Peyer's patch (tissue), 4 donors: ENCODE measurements around the gene DBI.

Source experiments
- POLR2A ChIP-seq, 2 donors: fragments of 450-650 bp; IDR thresholded peaks; one replicate each; pipeline ENCODE4 v1.5.1; 2017; ENCODE audit warnings: antibody characterized with exemption in 2 of 2, mild to moderate bottlenecking in 2 of 2, moderate library complexity in 2 of 2
- TF ChIP-seq, protein P1 (sequence below), 6 experiments: fragments of 450-650 bp in 4 of 6; fragments of 200-600 bp in 2 of 6; sonication (generic) in 1 of 6; IDR thresholded peaks; one replicate each; pipeline ENCODE4 v1.5.1; 2017 to 2019; ENCODE audit warnings: antibody characterized with exemption in 6 of 6, mild to moderate bottlenecking in 3 of 6, moderate library complexity in 1 of 6

DNA sequence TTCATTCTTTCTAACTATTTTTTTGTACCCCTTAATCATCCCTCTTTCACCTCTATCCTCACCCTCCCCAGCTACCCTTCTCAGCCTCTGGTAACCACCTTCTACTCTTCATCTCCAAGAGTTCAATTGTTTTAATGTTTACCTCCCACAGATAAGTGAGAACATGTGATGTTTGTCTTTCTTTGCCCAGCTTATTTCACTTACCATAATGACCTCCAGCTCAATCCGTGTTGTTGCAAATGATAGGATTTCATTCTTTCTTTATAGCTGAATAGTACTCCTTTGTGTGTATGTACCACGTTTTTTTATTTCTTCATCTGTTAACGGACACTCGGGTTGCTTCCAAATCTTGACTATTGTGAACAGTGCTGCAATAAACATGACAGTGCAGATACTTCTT lies 42.7 kb downstream of the DBI start:
- TF ChIP-seq, protein P1, sequence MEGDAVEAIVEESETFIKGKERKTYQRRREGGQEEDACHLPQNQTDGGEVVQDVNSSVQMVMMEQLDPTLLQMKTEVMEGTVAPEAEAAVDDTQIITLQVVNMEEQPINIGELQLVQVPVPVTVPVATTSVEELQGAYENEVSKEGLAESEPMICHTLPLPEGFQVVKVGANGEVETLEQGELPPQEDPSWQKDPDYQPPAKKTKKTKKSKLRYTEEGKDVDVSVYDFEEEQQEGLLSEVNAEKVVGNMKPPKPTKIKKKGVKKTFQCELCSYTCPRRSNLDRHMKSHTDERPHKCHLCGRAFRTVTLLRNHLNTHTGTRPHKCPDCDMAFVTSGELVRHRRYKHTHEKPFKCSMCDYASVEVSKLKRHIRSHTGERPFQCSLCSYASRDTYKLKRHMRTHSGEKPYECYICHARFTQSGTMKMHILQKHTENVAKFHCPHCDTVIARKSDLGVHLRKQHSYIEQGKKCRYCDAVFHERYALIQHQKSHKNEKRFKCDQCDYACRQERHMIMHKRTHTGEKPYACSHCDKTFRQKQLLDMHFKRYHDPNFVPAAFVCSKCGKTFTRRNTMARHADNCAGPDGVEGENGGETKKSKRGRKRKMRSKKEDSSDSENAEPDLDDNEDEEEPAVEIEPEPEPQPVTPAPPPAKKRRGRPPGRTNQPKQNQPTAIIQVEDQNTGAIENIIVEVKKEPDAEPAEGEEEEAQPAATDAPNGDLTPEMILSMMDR (IDR thresholded peaks at IDR 0.05) = no peak
- TF ChIP-seq POLR2A (IDR thresholded peaks at IDR 0.05) = no peak
